Measurements from ENCODE around the gene MOAP1. TPM values are rescaled to one million over a fixed set of nuclear protein-coding genes. Genes with fewer than 3 reads are reported as not detected.

The MOAP1 gene
- total RNA-seq, 2 donors from 2014 or later, result 31.2 to 39.0 TPM

DNA sequence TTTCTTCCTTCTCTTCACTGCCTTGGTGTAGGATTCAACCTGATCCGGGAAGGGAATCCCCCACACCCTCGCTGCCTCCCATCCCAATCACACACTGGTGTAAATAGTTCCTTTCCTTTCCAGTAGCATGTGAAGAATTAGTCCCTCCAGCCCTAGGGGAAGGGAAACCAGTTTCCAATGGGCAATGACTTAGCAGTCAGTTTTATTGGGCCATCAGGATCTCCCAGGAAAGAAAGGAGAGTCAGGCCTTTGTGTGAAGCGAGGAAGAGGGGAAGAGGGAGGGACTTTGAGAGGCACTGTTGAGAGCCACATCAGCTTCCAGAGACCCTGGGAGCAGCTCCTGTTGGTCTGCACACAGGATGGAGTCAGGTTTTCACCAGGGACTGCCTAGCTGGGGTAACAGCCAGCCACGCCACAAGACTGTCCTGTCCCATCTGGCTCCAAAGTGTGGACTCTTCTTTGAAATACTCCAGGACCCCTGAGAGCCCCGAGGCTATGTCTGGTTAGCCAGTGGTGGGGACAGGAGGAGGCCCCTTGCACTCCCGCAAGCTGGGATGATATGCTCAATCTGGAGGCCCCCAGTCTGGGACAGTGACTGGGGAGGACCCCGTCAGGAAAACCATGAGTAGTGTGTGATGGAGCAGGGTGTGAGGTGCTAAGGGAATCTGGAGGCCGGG lies 27.9 kb downstream of the MOAP1 start:
- no peaks in the 10 kb centered on the region for H3K27me3 ChIP-seq (replicated peaks; ENCODE audit: insufficient read depth)
- no peak overlapping the region for H3K27ac ChIP-seq
- TF ChIP-seq POLR2A (IDR thresholded peaks at IDR 0.05) (no peak), POLR2AphosphoS5 (IDR thresholded peaks at IDR 0.05) (no peak)
- TF ChIP-seq, protein P1, sequence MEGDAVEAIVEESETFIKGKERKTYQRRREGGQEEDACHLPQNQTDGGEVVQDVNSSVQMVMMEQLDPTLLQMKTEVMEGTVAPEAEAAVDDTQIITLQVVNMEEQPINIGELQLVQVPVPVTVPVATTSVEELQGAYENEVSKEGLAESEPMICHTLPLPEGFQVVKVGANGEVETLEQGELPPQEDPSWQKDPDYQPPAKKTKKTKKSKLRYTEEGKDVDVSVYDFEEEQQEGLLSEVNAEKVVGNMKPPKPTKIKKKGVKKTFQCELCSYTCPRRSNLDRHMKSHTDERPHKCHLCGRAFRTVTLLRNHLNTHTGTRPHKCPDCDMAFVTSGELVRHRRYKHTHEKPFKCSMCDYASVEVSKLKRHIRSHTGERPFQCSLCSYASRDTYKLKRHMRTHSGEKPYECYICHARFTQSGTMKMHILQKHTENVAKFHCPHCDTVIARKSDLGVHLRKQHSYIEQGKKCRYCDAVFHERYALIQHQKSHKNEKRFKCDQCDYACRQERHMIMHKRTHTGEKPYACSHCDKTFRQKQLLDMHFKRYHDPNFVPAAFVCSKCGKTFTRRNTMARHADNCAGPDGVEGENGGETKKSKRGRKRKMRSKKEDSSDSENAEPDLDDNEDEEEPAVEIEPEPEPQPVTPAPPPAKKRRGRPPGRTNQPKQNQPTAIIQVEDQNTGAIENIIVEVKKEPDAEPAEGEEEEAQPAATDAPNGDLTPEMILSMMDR (IDR thresholded peaks at IDR 0.05), result no peak
- H3K4me1 ChIP-seq (replicated peaks), result no peaks in the 10 kb centered on the region
- DNase-seq (ENCODE audit: low spot score), result no peak
- H3K36me3 ChIP-seq, result no peaks in the 10 kb centered on the region
- 71% methylated on average over 8 of the region's 8 CpGs for WGBS
- H3K9me3 ChIP-seq, result no peaks in the 10 kb centered on the region
- intact Hi-C loops (cut with DNase I), result no loop called here
- no peak overlapping the region for H3K4me3 ChIP-seq

DNA sequence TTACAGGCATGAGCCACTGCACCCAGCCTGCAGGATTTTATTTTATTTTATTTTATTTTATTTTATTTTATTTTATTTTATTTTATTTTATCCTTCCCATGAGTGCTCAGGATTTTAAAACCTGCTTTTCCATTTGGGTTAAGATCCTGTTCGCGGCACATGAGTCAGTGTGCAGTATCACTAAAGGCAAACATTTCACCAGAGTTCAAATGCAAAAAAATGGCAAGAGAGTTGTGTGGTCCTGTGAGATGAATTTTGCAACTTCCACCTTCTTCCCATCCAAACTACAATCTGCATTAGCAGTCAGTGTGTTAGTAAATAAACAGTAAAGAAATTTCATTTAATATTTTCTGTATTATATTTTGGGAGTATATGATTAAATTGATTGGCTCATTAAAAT lies 29.0 kb downstream of the MOAP1 start:
- Histone ChIP-seq H3K9me3 (no peaks in the 10 kb centered on the region), H3K36me3 (no peaks in the 10 kb centered on the region), H3K4me3 (no peak overlapping the region), H3K27me3 (replicated peaks; ENCODE audit: insufficient read depth) (no peaks in the 10 kb centered on the region), H3K4me1 (replicated peaks) (no peaks in the 10 kb centered on the region), H3K27ac (no peak overlapping the region)
- no peak for DNase-seq (ENCODE audit: low spot score)
- intact Hi-C loops (cut with DNase I), result no loop called here
- TF ChIP-seq POLR2AphosphoS5 (IDR thresholded peaks at IDR 0.05) (no peak), POLR2A (IDR thresholded peaks at IDR 0.05) (no peak)
- TF ChIP-seq, protein P1 (IDR thresholded peaks at IDR 0.05), result no peak
- WGBS, result 70% methylated on average over 2 of the region's 2 CpGs

DNA sequence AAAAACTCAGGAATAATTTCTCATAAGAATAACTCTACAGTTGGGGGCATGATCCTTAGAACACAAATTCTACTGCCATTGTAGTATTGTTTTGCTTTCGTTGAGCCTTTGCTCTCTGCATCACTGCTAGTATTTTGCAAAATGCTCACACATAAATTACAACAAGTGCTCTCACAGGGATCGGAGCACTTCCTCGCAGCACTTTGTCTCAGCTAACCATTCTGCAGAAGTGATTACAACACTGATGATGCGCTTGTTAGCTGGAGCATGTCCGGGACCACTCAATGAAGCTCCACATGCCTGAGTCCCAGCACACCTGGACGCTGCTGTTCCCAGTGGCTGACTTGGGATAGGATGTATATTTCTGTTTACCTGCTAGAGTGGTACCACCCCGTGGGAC lies 31.6 kb downstream of the MOAP1 start:
- WGBS, result 85% methylated on average over 7 of the region's 7 CpGs
- Histone ChIP-seq H3K36me3 (no peaks in the 10 kb centered on the region), H3K27me3 (replicated peaks; ENCODE audit: insufficient read depth) (no peaks in the 10 kb centered on the region), H3K27ac (no peak overlapping the region), H3K4me3 (no peak overlapping the region), H3K9me3 (no peaks in the 10 kb centered on the region), H3K4me1 (replicated peaks) (no peaks in the 10 kb centered on the region)
- TF ChIP-seq POLR2A (IDR thresholded peaks at IDR 0.05) (no peak), POLR2AphosphoS5 (IDR thresholded peaks at IDR 0.05) (no peak)
- TF ChIP-seq, protein P1 (IDR thresholded peaks at IDR 0.05), result no peak
- no peak for DNase-seq (ENCODE audit: low spot score)
- intact Hi-C loops (cut with DNase I), result no loop called here

DNA sequence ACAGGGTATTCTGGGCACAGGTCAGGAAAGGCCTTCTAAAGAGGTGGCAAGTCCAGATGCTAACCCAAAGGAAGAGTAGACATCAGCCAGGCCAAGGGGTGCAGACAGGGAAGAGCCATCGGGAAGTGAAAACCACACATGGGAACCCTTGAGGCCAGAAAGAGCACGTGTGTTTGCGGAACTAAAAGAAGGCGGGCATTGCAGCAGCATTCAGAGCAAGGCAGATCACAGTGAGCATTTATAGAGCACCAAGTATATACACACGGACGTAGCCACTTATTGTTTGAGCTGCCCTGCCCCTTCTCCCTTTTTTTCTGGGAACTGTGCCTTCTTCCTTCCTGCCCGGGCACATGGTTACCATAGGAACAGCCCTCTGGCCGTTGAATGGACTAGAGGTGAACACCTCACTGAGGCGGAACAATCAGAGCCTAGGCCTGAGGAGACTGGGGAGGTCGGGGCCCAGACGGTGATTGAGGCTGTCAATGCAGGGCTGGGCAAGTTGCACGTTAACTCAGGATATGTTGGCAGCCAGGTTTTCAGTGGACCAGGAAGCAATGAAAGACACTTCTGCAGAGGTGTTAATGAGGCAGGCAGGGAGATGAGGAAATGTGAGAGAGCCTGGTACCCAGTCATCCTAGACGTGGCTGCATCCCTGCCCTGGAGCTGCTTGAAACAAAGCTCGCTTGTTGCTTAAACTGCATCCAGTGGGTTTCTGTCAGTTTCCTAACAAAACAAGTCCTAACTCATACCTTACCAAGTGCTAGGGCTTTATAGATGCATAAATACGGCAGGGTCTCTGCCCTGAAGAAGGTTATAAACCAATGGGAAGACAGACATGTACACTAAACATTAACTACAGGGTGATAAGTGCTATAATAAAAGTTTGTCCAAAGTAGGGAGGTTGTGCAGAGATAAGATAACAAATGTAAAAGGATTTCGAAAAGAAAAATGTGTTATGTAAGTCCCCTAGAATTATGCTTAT lies 34.2 kb downstream of the MOAP1 start:
- H3K4me1 ChIP-seq (replicated peaks), result no peaks in the 10 kb centered on the region
- intact Hi-C loops (cut with DNase I), result no loop called here
- no peak overlapping the region for H3K27ac ChIP-seq
- no peaks in the 10 kb centered on the region for H3K27me3 ChIP-seq (replicated peaks; ENCODE audit: insufficient read depth)
- no peak for DNase-seq (ENCODE audit: low spot score)
- TF ChIP-seq, protein P1 (IDR thresholded peaks at IDR 0.05), result no peak
- TF ChIP-seq POLR2AphosphoS5 (IDR thresholded peaks at IDR 0.05), result no peak
- TF ChIP-seq POLR2A (IDR thresholded peaks at IDR 0.05), result no peak
- 29% methylated on average over 16 of the region's 16 CpGs for WGBS
- no peaks in the 10 kb centered on the region for H3K36me3 ChIP-seq
- H3K9me3 ChIP-seq, result no peaks in the 10 kb centered on the region
- no peak overlapping the region for H3K4me3 ChIP-seq
